ENCODE data around the gene TGM2. TPM values are rescaled to one million over a fixed set of nuclear protein-coding genes. Genes with fewer than 3 reads are reported as not detected.

Gene TGM2
- polyA plus RNA-seq, 1 donor from 2014 or later = not detected

DNA sequence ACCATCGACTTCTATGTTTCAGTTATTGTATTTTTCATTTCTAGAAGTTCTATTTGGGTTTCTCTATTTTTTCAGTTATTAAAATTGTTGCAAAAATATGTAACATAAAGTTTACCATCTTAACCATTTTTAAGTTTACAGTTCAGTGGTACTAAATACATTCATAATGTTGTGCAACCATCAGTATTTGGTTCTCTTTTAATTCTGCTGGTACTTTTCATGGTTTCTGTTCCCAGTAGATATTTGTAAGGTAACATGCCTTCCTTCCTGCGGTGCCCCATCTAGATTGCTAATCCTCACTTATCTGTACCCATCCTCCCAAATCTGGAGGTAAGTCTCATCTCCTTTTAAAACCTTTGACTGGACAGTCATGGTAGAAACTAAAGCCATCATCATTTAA is 47.9 kb downstream of the TGM2 start:
- H3K9ac ChIP-seq (ENCODE audit: low read length) = no peak overlapping the region
- TF ChIP-seq MXI1 (conservative IDR thresholded peaks at IDR 0.05; ENCODE audit: poor library complexity, severe bottlenecking) (no peak), TAF1 (IDR thresholded peaks at IDR 0.05; ENCODE audit: low read depth) (no peak), EZH2 (IDR thresholded peaks at IDR 0.05; ENCODE audit: borderline replicate concordance, insufficient read depth, low read length, poor library complexity, severe bottlenecking) (no peak), RAD21 (conservative IDR thresholded peaks at IDR 0.05) (no peak), CTCF (IDR thresholded peaks at IDR 0.05; ENCODE audit: poor library complexity, severe bottlenecking) (no peak), EP300 (conservative IDR thresholded peaks at IDR 0.05; ENCODE audit: poor library complexity, severe bottlenecking) (no peak), SMC3 (conservative IDR thresholded peaks at IDR 0.05; ENCODE audit: poor library complexity) (no peak), POLR2AphosphoS5 (IDR thresholded peaks at IDR 0.05) (no peak)
- TF ChIP-seq, protein P1, sequence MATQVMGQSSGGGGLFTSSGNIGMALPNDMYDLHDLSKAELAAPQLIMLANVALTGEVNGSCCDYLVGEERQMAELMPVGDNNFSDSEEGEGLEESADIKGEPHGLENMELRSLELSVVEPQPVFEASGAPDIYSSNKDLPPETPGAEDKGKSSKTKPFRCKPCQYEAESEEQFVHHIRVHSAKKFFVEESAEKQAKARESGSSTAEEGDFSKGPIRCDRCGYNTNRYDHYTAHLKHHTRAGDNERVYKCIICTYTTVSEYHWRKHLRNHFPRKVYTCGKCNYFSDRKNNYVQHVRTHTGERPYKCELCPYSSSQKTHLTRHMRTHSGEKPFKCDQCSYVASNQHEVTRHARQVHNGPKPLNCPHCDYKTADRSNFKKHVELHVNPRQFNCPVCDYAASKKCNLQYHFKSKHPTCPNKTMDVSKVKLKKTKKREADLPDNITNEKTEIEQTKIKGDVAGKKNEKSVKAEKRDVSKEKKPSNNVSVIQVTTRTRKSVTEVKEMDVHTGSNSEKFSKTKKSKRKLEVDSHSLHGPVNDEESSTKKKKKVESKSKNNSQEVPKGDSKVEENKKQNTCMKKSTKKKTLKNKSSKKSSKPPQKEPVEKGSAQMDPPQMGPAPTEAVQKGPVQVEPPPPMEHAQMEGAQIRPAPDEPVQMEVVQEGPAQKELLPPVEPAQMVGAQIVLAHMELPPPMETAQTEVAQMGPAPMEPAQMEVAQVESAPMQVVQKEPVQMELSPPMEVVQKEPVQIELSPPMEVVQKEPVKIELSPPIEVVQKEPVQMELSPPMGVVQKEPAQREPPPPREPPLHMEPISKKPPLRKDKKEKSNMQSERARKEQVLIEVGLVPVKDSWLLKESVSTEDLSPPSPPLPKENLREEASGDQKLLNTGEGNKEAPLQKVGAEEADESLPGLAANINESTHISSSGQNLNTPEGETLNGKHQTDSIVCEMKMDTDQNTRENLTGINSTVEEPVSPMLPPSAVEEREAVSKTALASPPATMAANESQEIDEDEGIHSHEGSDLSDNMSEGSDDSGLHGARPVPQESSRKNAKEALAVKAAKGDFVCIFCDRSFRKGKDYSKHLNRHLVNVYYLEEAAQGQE (IDR thresholded peaks at IDR 0.05; ENCODE audit: borderline replicate concordance) = no peak
- H3K4me2 ChIP-seq (ENCODE audit: low read length) = no peak overlapping the region
- no peak overlapping the region for H2AFZ ChIP-seq (ENCODE audit: low read depth, low read length)
- no peak overlapping the region for H3K4me3 ChIP-seq (ENCODE audit: low read length)
- H3K27me3 ChIP-seq (ENCODE audit: insufficient read depth, low read depth, low read length) = no peaks in the 10 kb centered on the region
- H4K20me1 ChIP-seq (ENCODE audit: insufficient read depth) = no peaks in the 10 kb centered on the region
- H3K9me3 ChIP-seq (ENCODE audit: low read length) = no peaks in the 10 kb centered on the region
- no peaks in the 10 kb centered on the region for H3K9me2 ChIP-seq (ENCODE audit: insufficient read depth, low read length)
- H3K27ac ChIP-seq (ENCODE audit: low read length) = no peak overlapping the region
- no peaks in the 10 kb centered on the region for H3K79me2 ChIP-seq (replicated peaks; ENCODE audit: insufficient read depth, low read length)
- no peaks in the 10 kb centered on the region for H3K36me3 ChIP-seq (ENCODE audit: insufficient read depth, low read length)
- H3F3A ChIP-seq (ENCODE audit: insufficient read depth, low read length, poor library complexity, severe bottlenecking) = no peaks in the 10 kb centered on the region

GRCh38 chr20:38116409-38117165 is 48.5 kb downstream of the TGM2 start:
- Histone ChIP-seq H3K9me3 (ENCODE audit: low read length) (no peaks in the 10 kb centered on the region), H3K4me2 (ENCODE audit: low read length) (no peak overlapping the region), H2AFZ (ENCODE audit: low read depth, low read length) (no peak overlapping the region), H4K20me1 (ENCODE audit: insufficient read depth) (no peaks in the 10 kb centered on the region), H3K9me2 (ENCODE audit: insufficient read depth, low read length) (no peaks in the 10 kb centered on the region), H3K9ac (ENCODE audit: low read length) (no peak overlapping the region), H3K36me3 (ENCODE audit: insufficient read depth, low read length) (no peaks in the 10 kb centered on the region), H3K27me3 (ENCODE audit: insufficient read depth, low read depth, low read length) (no peaks in the 10 kb centered on the region), H3K27ac (ENCODE audit: low read length) (no peak overlapping the region), H3K79me2 (replicated peaks; ENCODE audit: insufficient read depth, low read length) (no peaks in the 10 kb centered on the region), H3K4me3 (ENCODE audit: low read length) (no peak overlapping the region), H3F3A (ENCODE audit: insufficient read depth, low read length, poor library complexity, severe bottlenecking) (no peaks in the 10 kb centered on the region)
- TF ChIP-seq POLR2AphosphoS5 (IDR thresholded peaks at IDR 0.05) (no peak), EP300 (conservative IDR thresholded peaks at IDR 0.05; ENCODE audit: poor library complexity, severe bottlenecking) (no peak), RAD21 (conservative IDR thresholded peaks at IDR 0.05) (no peak), EZH2 (IDR thresholded peaks at IDR 0.05; ENCODE audit: borderline replicate concordance, insufficient read depth, low read length, poor library complexity, severe bottlenecking) (no peak), SMC3 (conservative IDR thresholded peaks at IDR 0.05; ENCODE audit: poor library complexity) (no peak), CTCF (IDR thresholded peaks at IDR 0.05; ENCODE audit: poor library complexity, severe bottlenecking) (no peak), TAF1 (IDR thresholded peaks at IDR 0.05; ENCODE audit: low read depth) (no peak), MXI1 (conservative IDR thresholded peaks at IDR 0.05; ENCODE audit: poor library complexity, severe bottlenecking) (no peak)
- TF ChIP-seq, protein P1 (IDR thresholded peaks at IDR 0.05; ENCODE audit: borderline replicate concordance) = no peak

Measured in neural cell (in vitro differentiated cells).